Measurements from ENCODE around the gene CTDP1.

Gene CTDP1

DNA sequence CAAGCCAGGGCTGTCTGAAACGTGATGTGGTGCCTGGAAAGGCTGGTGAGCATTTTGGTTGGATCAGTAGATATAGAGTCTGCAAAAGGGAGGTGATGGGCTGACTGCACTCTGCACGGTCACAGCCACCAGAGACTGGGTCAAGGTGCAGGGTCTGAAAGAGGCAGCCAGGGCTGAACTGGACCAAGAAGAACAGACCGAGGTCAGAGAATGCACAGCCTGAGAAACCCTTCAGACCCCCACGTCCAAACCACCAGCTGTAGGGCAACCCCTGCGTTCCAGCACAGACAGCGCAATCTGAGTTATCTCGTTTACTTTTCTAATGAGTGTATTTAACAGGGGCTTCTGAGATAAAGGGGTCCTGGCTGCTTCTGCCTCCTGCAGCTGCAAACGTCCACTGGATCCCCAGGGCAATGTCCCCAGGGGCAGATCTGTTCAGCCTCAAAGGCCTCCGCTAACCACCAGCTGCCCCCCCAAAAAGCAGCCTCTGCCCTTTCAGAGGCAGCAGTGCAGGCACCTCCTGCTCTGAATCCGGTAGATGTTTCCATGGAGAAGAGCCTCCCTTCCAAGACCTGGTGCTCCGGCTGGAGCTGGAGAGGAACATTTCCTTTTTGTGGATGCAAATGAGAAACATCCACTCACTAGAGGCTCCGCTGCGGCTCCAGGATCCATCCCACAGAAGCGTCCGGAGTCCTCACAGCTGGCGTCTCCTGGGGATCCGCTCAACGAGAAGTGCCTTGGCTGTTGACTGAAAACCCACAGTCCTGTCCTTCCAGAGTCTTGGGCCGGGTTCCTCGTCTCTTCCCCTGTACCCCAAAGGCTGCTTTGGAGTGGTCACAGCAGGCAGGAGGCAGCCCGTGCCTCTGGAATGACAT, 117.2 kb downstream of the CTDP1 start:
- DNase-seq (ENCODE audit: low spot score) = no peak

DNA sequence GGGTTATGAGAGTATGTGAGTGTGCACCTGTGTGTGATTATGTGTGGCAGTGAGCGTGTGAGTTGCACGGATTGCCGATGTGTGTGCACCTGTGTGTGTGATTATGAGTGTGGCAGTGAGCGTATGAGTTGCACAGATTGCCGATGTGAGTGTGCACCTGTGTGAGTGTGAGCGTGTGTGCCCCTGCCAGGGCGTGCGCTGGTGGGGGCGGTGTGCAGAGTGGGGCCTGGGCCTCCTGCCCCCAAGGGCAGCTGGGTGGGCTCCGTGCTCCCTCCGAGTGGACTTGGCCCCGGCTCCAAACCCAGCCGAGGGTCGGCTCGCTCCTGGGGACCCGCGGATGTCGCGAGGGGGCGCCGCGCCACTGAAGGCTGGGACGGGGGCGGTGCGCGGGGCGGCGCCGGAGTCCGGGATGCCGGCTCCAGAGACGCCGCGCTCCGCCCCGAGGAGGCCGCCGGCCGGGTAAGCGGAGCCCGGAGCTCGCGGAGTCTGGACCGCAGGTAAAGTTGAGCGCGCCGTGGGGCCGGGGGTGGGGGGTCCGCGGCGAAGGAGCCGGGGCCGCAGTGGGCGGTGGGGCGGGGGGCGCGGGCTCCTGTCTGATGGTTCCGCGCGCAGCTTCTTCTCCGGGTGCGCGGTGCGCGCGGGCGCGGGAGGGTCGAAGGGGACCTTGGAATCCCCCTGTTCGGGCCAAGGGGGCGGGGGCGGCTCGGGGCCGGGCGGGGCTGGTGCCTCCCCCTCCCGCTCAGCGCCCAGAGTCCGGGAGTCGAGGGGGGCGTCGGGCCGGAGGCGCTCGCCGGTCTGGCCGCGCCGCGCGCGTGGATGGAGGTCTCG, 118.1 kb downstream of the CTDP1 start, which contains the start of gene KCNG2:
Gene KCNG2, plus strand, starts transcription at position 421 of the 828 bp plus-strand sequence. CDS start 65,730 bp downstream, outside the sequence.
- peak; percentile 75 for DNase-seq (ENCODE audit: low spot score)

DNA sequence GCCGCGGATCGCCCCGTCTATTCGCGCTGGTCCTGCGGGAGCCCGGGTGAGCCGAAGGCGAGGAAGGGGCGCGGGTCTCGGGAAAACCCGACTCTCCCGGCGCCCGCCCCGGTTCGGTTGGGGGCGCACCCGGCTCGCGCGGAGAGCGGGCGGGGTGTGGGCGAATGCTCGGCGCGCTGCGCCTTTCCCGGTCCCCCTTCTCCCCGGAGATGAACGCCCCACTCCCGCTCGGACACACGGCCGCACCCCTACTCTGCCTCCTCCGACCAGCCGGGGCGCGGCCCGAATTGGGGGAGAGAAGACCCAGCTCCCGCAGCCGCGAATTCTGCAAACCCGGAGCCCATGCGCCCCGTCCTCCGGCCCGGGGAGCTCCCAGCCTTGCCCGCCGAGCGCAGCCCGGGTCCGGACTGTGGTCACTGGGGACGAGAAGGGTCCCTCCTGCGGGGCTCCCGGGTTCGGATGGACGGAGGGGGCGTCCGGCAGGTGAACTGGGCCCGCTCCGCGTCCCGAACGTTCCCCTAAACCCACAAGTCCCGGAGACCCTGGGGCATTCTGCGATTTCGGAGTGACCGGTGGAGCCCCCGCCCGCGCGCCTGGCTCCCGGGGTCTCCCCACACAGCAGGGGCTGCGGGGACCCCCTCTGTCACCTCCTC, 118.9 kb downstream of the CTDP1 start:
- DNase-seq (ENCODE audit: low spot score) = no peak

DNA sequence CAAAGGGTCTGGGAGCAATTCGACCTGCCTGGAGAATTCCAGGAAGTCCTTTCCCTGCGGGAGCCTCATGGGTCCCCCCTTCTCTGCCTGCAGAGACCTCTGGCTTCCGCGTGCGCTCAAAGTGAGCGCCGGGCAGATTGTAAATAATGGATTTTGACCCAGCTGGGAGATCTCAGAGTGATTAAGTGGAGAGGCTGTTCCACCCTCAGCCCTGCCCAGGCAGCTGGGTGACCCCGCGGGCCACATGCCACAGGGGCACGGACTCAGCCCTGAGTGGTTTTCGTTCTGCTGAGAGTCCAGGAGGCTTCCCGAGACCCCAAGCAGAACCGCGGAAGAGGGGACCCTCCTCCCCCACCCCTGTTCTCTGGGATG, 119.4 kb downstream of the CTDP1 start:
- DNase-seq (ENCODE audit: low spot score) = peak; percentile 58

DNA sequence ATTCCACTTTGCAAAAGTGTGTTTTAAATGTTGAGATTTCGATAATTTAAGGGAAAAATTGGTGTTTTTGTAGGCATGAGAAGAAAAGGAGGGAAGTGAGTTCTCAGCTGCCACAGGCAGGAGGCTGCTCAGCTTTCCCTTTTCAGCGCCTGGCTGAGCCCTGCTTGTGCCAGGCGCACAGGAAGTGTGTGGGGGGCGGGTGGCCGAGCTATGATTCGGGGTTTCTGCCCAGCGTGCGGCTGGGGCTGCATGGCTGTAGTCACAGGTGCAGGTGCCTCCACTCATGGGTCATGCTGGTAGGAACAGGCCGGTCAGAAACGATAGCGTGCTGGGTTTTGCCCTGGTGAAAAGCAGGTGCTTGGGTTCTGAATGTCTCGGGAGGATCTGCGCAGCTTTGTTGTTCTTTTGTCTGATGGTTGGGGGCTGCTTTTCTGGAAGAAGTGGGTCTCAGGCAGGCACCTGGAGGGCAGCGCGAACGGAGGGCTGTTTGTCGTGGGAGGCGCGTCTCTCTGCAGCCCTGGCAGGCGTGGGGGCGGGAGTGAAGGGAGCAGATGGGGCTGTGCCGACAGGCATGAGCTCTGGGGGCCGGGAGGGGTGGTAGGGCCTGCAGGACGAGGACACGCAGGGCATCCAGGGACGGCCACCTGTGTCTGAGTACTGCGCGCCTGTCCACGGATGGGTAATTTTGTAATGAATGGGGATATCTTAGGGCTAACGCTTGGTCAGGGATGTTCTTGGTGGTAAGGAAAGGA, 120.2 kb downstream of the CTDP1 start:
- DNase-seq (ENCODE audit: low spot score) = no peak

DNA sequence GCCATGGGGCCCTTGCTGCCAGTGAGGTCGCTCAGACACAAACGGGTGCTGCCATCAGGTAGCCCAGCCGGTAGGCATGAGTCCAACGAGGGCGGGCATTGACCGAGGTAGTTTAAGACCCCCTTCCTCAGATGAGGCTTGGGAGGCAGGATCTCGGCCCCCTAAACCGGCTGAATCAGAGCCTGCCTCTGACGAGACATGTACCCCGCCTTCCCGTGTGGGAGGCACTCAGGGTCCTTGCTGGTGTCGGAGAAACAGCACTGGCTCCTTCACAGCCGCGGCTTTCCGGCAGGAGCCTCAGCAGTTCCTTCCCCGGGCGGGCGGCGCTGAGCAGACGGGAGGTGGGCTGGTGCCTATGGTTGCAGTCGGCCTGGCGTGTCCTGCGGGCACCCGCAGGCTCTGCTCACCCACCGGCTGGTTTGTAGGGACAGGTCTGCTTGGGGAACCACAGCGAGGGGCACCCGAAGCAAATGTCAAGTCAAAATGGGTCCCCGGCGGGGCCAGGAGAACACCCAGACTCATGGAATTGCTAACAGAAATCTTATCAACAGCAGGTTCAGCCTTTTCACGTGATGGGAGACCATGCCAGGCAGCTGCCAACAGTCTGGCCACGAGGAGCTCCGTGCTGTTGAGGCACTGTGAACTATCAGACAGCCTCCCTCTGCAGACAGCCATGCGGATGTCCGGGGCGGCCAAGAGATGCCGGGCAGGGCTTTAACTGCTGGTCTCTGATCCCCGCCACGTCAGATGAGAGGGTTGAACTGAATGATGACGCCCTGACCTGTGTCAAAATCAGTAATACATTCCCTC, 121.0 kb downstream of the CTDP1 start:
- DNase-seq (ENCODE audit: low spot score) = no peak

DNA sequence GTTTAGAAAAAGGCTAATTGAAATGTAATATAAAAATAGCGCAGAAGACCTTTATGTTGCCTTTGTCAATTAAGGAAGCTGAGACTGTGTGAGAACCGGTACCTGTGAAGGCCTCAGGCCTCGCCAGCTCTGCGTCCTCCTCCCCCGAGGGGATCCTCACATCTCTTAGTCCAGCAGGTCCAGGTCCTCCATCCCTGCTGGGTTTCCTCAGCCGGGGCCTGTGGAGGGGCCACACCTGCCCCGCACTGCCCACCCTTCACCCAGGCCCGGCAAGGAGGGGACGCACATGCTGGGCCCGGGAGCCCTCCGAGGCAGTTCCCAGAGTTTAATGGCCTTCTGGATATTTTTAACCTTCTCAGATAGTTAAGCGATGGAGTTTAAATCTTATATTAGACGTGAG, 121.6 kb downstream of the CTDP1 start:
- no peak for DNase-seq (ENCODE audit: low spot score)

DNA sequence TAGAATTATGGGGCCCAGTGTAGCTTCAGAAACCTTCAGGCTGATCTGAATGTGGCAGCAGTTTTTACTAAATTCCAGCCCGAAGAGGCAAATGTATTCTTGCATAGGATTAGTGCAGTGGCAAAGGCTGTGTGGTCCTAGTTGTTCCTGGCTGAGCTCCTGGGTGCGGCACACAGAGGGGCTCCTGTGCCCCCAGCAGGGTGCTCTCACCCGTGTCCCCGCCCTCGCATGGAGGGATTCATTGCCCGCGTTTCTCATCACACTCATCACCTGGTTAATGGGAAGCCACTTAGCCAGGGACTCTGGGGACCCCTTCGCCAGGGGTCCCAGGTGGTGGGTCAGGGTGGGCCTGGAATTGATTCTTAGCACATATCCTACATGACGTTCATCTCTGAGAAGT, 122.0 kb downstream of the CTDP1 start:
- DNase-seq (ENCODE audit: low spot score) = no peak

DNA sequence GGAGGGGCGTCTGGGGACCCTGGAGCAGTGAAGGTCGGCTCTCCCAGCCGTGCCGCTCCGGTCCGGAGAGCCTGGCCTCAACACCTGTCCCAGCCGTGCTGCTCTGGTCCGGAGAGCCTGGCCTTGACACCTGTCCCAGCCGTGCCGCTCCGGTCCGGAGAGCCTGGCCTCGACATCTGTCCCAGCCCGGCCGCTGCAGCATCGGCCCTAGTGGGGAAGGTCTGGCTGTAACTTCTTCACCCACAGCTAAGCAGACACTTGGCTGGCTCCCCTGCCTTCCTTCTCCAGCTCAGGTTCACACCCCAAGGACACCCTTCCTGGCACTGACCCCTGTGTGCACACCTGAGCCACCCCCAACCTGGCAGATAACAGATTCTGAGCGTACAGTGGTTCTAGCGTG, 122.7 kb downstream of the CTDP1 start:
- no peak for DNase-seq (ENCODE audit: low spot score)

DNA sequence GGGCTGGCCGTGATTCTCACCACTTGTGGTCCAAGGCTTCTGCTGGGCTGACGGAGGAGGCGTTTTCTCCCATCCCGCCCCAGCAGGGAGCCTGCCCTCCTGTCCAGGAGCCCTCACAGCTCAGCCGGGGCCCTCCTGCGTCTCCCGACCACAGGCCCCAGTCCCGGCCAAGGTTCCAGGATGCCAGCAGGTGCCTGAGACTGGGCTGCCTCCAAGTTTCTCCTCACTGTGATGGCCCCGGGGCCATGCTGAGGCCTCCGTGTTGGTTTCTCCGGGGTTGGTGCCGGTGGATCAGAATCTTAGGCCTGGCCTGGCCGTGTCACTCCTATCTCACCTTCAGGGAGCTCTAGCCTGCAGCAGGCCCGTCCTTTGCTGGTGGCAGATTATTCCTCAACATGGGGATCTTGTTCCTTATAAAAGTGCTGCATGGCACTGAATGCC, 124.0 kb downstream of the CTDP1 start:
- no peak for DNase-seq (ENCODE audit: low spot score)

Data from AG08396 (cell line).